ENCODE measurements around the gene NUP188. TPM values are rescaled to one million over a fixed set of nuclear protein-coding genes. Genes with fewer than 3 reads are reported as not detected.
"Not testable (repeated sequence)": the region's sequence is repeated elsewhere in the genome, so short reads cannot be mapped to it uniquely, and the experiment has no call there.

Gene NUP188
- total and polyA plus RNA-seq, 2 experiments from 2014 or later = 28.1 TPM

DNA sequence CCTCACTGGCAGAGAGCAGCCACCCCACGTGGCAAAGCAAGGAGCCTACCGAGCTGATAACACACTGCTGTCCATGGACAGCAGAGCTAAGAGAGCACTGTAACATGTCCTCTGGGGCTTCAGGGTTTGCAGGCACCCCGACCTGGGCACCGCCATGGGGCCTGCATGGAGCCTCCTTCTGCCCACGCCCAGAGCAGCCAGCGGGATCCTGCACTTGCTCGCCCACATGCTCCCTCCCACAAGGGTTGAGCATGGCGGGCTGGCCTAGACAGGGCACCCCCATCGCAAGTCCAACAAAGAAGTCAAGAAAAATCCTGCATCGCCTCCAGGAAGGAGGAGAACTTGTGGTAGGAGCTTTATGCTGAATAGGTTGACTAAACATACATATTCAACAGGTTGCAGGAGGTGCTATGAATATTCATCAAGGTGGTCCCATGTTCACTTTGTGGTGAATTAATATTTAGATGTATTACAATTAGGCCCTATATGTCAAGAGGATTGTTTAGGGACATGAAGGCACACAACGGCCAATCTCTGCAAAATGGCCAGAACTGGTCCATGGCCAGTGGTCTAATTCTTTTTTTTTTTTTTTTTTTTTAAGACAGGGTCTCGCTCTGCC, 85.2 kb downstream of the NUP188 start:
- Histone ChIP-seq H4K20me1 (ENCODE audit: insufficient read depth, poor library complexity, severe bottlenecking) (no peaks in the 10 kb centered on the region), H3K4me3 (no peak overlapping the region), H3K9me2 (replicated peaks; ENCODE audit: insufficient read depth) (no peaks in the 10 kb centered on the region), H3K27ac (no peak overlapping the region), H3K4me2 (no peak overlapping the region), H3K4me1 (ENCODE audit: insufficient read depth) (peaks cover 8% of the 10 kb centered on the region), H3K79me2 (peaks cover 12% of the 10 kb centered on the region), H3K27me3 (no peaks in the 10 kb centered on the region), H3K36me3 (replicated peaks; ENCODE audit: insufficient read depth, low read depth) (no peaks in the 10 kb centered on the region), H2AFZ (no peak overlapping the region), H3K9me3 (ENCODE audit: low read depth) (no peaks in the 10 kb centered on the region)
- 91% methylated on average over 12 of the region's 12 CpGs for WGBS (ENCODE audit: low lambda C conversion rate, missing lambda C conversion rate)
- DNase-seq (ENCODE audit: low spot score) = no peak
- TF ChIP-seq, protein P1, sequence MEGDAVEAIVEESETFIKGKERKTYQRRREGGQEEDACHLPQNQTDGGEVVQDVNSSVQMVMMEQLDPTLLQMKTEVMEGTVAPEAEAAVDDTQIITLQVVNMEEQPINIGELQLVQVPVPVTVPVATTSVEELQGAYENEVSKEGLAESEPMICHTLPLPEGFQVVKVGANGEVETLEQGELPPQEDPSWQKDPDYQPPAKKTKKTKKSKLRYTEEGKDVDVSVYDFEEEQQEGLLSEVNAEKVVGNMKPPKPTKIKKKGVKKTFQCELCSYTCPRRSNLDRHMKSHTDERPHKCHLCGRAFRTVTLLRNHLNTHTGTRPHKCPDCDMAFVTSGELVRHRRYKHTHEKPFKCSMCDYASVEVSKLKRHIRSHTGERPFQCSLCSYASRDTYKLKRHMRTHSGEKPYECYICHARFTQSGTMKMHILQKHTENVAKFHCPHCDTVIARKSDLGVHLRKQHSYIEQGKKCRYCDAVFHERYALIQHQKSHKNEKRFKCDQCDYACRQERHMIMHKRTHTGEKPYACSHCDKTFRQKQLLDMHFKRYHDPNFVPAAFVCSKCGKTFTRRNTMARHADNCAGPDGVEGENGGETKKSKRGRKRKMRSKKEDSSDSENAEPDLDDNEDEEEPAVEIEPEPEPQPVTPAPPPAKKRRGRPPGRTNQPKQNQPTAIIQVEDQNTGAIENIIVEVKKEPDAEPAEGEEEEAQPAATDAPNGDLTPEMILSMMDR (IDR thresholded peaks at IDR 0.05; ENCODE audit: poor library complexity) = no peak
- TF ChIP-seq EZH2 (IDR thresholded peaks at IDR 0.05; ENCODE audit: borderline replicate concordance) (no peak), EZH2phosphoT487 (IDR thresholded peaks at IDR 0.05; ENCODE audit: low read depth, severe bottlenecking, unreplicated experiment) (no peak)

DNA sequence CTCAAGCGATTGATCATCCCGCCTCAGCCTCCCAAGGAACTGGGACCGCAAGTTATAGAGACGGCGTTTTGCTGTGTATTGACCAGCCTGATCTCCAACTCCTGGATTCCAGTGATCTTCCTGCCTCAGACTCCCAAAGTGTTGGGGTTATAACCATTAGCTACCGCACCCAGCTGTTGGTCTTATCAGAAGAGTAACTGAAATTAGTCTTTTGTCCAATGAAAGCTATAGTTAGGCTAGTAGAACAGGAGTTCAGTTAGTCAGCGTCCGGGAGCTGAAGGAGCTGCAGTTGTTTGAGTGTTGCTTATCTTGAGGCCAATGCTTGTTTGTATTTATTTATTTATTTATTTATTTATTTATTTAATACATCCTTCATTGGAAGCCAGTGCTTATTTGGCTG, 85.7 kb downstream of the NUP188 start:
- Histone ChIP-seq H4K20me1 (ENCODE audit: insufficient read depth, poor library complexity, severe bottlenecking) (no peaks in the 10 kb centered on the region), H3K4me1 (ENCODE audit: insufficient read depth) (peaks cover 12% of the 10 kb centered on the region), H3K4me3 (no peak overlapping the region), H3K79me2 (peaks cover 16% of the 10 kb centered on the region), H3K9me3 (ENCODE audit: low read depth) (no peaks in the 10 kb centered on the region), H3K4me2 (no peak overlapping the region), H3K27me3 (no peaks in the 10 kb centered on the region), H3K36me3 (replicated peaks; ENCODE audit: insufficient read depth, low read depth) (no peaks in the 10 kb centered on the region), H3K27ac (no peak overlapping the region), H3K9me2 (replicated peaks; ENCODE audit: insufficient read depth) (no peaks in the 10 kb centered on the region), H2AFZ (no peak overlapping the region)
- TF ChIP-seq EZH2phosphoT487 (IDR thresholded peaks at IDR 0.05; ENCODE audit: low read depth, severe bottlenecking, unreplicated experiment) (no peak), EZH2 (IDR thresholded peaks at IDR 0.05; ENCODE audit: borderline replicate concordance) (no peak)
- TF ChIP-seq, protein P1 (IDR thresholded peaks at IDR 0.05; ENCODE audit: poor library complexity) = no peak
- DNase-seq (ENCODE audit: low spot score) = no peak
- 91% methylated on average over 8 of the region's 8 CpGs for WGBS (ENCODE audit: low lambda C conversion rate, missing lambda C conversion rate)

DNA sequence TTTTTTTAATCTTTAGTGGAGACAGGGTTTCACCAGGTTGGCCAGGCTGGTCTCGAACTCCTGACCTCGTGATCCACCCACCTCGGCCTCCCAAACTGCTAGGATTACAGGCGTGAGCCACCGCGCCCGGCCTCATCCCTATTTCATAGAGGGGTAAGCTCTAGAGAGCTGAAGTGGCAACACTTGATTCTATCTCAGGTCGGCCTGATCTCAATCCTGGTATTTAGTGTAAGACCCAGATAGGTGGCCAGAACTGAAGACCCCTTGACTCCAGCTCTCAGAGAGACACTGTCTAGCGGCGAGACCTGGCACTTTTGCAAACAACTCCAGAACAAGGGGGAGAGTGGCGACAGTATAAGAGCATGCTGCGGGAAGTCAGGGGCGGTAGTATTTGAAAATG, 88.3 kb downstream of the NUP188 start:
- Histone ChIP-seq H2AFZ (peak overlapping the region; percentile 79), H3K4me1 (ENCODE audit: insufficient read depth) (peaks cover 16% of the 10 kb centered on the region), H3K4me2 (peak overlapping the region; percentile 71), H3K27ac (peak overlapping the region; percentile 43), H3K79me2 (peaks cover 39% of the 10 kb centered on the region)
- not testable (repeated sequence) for H3K36me3 ChIP-seq (replicated peaks; ENCODE audit: insufficient read depth, low read depth); H3K4me3 ChIP-seq; H3K27me3 ChIP-seq; DNase-seq (ENCODE audit: low spot score); H3K9me3 ChIP-seq (ENCODE audit: low read depth); H4K20me1 ChIP-seq (ENCODE audit: insufficient read depth, poor library complexity, severe bottlenecking); H3K9me2 ChIP-seq (replicated peaks; ENCODE audit: insufficient read depth)
- WGBS (ENCODE audit: low lambda C conversion rate, missing lambda C conversion rate) = 68% methylated on average over 13 of the region's 13 CpGs

DNA sequence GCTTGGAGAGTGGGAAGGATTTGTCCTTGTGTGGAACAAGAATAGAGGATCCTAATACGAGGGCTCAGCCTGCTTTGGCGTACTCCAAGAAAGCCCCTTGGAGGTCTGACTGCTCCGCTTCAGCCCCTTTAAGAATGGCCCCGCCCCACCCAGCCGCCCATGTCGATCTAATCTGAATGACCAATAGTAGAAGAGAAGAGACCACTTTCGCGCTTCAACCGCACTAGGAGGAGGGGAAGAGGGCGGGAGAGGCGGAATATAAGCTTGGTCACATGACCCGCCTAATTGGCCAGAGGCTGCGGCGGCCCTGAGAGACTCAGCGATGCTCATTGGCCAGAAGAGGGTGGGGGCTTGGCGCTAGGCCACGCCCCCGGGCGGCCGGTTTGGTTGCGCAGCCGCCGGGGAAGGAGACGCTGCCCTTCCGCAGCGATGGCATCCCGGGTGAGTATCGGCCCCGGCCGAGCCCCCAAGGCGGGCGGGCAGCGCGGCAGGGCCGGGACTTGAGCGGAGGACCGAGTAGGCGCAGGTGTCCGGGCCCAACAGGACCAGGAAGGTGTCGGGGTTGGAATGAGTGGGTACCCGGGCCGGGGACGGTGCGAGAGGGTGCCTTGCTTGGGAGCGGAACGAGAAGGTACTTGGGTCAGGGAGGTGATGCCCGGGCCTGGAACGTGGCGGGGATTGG, 88.9 kb downstream of the NUP188 start, which contains the start of gene MIGA2:
Gene MIGA2 (plus strand): TSS at position 386 of the 682 bp plus-strand sequence. CDS start 3,969 bp downstream, outside the sequence.
- H4K20me1 ChIP-seq (ENCODE audit: insufficient read depth, poor library complexity, severe bottlenecking) = no peaks in the 10 kb centered on the region
- H3K4me3 ChIP-seq = peak within 1 kb of the TSS; percentile 67
- no peaks in the 10 kb centered on the region for H3K27me3 ChIP-seq
- no peaks in the 10 kb centered on the region for H3K36me3 ChIP-seq (replicated peaks; ENCODE audit: insufficient read depth, low read depth)
- H3K4me1 ChIP-seq (ENCODE audit: insufficient read depth) = peaks cover 16% of the 10 kb centered on the region
- H3K9me3 ChIP-seq (ENCODE audit: low read depth) = no peaks in the 10 kb centered on the region
- peak within 1 kb of the TSS; percentile 97 for H3K4me2 ChIP-seq
- no peaks in the 10 kb centered on the region for H3K9me2 ChIP-seq (replicated peaks; ENCODE audit: insufficient read depth)
- peaks cover 39% of the 10 kb centered on the region for H3K79me2 ChIP-seq
- TF ChIP-seq EZH2 (IDR thresholded peaks at IDR 0.05; ENCODE audit: borderline replicate concordance) = no peak
- TF ChIP-seq, protein P1 (IDR thresholded peaks at IDR 0.05; ENCODE audit: poor library complexity) = no peak
- TF ChIP-seq EZH2phosphoT487 (IDR thresholded peaks at IDR 0.05; ENCODE audit: low read depth, severe bottlenecking, unreplicated experiment) = no peak
- 1% methylated on average over 42 of the region's 49 CpGs for WGBS (ENCODE audit: low lambda C conversion rate, missing lambda C conversion rate)
- H3K27ac ChIP-seq = peak within 1 kb of the TSS; percentile 62
- peak within 1 kb of the TSS; percentile 79 for H2AFZ ChIP-seq
- DNase-seq (ENCODE audit: low spot score) = peak; percentile 100

All from hepatocyte (in vitro differentiated cells).